Measurements from ENCODE around the gene CD2.

CD2 gene

DNA sequence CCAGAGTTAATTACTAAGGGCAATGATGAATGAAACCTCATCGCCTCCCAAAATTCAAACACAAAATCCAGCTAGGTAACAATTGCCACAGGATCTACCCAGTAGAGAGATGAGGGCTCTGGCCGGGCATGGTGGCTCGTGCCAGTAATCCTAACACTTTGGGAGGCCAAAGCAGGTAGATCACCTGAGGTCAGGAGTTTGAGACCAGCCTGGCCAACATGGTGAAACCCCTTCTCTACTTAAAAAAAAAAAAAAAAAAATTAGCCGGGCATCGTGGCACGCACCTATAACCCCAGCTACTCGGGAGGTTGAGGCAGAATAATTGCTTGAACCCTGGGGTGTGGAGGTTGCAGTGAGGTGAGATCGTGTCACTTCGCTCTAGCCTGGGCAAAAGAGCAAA is 15.8 kb downstream of the CD2 start:
- H3K4me1 ChIP-seq (ENCODE audit: control insufficient read depth in 1 of 2, insufficient read depth in 1 of 2, low read depth in 1 of 2, low read length in 1 of 2): peaks cover 12% of the 10 kb centered on the region in 2 experiments

DNA sequence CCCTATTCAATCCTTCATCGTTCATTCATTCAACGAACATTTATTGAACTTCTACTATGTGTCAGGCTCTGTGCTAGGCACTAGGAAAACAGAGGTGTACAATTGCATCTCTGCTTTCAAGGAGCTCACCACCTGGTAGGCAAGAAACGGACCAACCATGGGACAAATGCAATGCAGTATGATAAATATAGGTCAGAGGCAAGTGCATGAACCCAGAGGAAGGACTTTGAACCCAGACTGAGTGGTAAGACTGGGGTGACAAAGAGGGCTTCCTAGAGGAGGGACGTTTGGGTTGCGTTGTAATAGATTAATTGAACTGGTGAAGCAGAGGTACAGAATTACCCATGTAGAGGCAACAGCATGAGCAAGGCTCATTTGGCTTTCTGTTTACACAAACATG is 16.4 kb downstream of the CD2 start:
- H3K4me3 ChIP-seq (ENCODE audit: low read depth in 1 of 2, low read length in 1 of 2): no peak overlapping the region
- H3K27ac ChIP-seq: no peak overlapping the region
- peaks cover 12% of the 10 kb centered on the region in 2 experiments for H3K4me1 ChIP-seq (ENCODE audit: control insufficient read depth in 1 of 2, insufficient read depth in 1 of 2, low read depth in 1 of 2, low read length in 1 of 2)

More for the DNA sequence above, 15.8 kb downstream of the CD2 start:
- H3K27ac ChIP-seq: no peak overlapping the region
- H3K36me3 ChIP-seq: no peaks in the 10 kb centered on the region
- H3K27me3 ChIP-seq: peaks cover 67% of the 10 kb centered on the region
- TF ChIP-seq, protein P1, sequence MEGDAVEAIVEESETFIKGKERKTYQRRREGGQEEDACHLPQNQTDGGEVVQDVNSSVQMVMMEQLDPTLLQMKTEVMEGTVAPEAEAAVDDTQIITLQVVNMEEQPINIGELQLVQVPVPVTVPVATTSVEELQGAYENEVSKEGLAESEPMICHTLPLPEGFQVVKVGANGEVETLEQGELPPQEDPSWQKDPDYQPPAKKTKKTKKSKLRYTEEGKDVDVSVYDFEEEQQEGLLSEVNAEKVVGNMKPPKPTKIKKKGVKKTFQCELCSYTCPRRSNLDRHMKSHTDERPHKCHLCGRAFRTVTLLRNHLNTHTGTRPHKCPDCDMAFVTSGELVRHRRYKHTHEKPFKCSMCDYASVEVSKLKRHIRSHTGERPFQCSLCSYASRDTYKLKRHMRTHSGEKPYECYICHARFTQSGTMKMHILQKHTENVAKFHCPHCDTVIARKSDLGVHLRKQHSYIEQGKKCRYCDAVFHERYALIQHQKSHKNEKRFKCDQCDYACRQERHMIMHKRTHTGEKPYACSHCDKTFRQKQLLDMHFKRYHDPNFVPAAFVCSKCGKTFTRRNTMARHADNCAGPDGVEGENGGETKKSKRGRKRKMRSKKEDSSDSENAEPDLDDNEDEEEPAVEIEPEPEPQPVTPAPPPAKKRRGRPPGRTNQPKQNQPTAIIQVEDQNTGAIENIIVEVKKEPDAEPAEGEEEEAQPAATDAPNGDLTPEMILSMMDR (IDR thresholded peaks at IDR 0.05): no peak
- no peak overlapping the region for H3K4me3 ChIP-seq (ENCODE audit: low read depth in 1 of 2, low read length in 1 of 2)
- no peaks in the 10 kb centered on the region for H3K9me3 ChIP-seq

DNA sequence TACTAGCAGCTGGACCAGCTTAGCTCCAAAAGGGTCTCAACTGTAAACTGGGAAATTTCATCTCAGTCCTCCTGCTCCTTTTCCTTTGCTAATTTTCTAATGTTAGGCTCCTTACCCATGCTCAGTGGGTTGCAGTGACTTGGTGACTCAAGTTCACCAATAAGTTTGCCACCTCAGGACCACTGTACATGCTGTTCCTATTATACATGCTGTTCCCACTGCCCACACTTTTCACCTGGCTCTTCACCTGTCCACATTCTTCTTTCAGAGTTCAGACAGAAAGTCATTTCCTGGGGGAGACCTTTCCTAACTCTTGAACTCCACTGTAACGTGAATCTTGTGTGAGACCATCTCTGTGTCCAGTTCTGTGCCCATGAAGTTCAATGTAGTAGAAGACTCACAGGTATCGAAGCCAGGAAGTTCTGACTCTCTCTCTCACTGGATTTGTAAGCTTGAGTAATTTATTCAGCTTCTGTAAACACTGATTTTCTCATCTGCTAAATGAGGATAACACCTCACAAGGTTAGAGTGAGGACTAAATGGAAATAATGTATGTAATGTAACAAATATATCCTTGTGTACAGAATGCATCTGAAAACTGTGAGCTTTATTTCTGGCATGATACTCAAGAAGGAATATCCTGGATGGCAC is 17.9 kb downstream of the CD2 start:
- TF ChIP-seq, protein P1 (IDR thresholded peaks at IDR 0.05): no peak
- Histone ChIP-seq H3K36me3 (no peaks in the 10 kb centered on the region), H3K27ac (no peak overlapping the region), H3K4me3 (ENCODE audit: low read depth in 1 of 2, low read length in 1 of 2) (no peak overlapping the region), H3K9me3 (no peaks in the 10 kb centered on the region), H3K4me1 (ENCODE audit: control insufficient read depth in 1 of 2, insufficient read depth in 1 of 2, low read depth in 1 of 2, low read length in 1 of 2) (peaks cover 12% of the 10 kb centered on the region in 2 experiments), H3K27me3 (peaks cover 54% of the 10 kb centered on the region)

More for the DNA sequence above, 16.4 kb downstream of the CD2 start:
- Histone ChIP-seq H3K36me3 (no peaks in the 10 kb centered on the region), H3K27me3 (peaks cover 67% of the 10 kb centered on the region), H3K9me3 (no peaks in the 10 kb centered on the region)
- TF ChIP-seq, protein P1 (IDR thresholded peaks at IDR 0.05): no peak

DNA sequence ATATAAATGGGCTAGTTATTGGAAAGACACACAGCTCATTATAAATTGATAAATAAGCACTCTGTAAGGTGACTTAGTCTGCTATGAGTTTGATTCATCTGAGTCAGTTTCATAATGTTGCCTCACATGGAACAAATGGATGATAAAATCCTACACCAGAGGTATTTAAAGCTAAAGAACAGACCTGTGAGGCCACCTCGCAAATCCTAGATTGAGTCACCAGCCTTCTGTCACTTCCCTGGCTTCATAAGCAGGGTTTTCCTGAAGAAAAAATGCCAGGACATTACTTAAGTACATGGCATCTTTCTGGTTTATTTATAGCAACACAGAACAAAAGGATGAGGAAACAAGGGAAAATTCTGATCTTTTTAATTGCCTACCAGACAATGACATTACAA is 18.4 kb downstream of the CD2 start:
- peaks cover 50% of the 10 kb centered on the region for H3K27me3 ChIP-seq
- H3K36me3 ChIP-seq: no peaks in the 10 kb centered on the region
- peaks cover 12% of the 10 kb centered on the region in 2 experiments for H3K4me1 ChIP-seq (ENCODE audit: control insufficient read depth in 1 of 2, insufficient read depth in 1 of 2, low read depth in 1 of 2, low read length in 1 of 2)
- TF ChIP-seq, protein P1 (IDR thresholded peaks at IDR 0.05): no peak
- no peak overlapping the region for H3K27ac ChIP-seq
- H3K9me3 ChIP-seq: no peaks in the 10 kb centered on the region
- no peak overlapping the region for H3K4me3 ChIP-seq (ENCODE audit: low read depth in 1 of 2, low read length in 1 of 2)

DNA sequence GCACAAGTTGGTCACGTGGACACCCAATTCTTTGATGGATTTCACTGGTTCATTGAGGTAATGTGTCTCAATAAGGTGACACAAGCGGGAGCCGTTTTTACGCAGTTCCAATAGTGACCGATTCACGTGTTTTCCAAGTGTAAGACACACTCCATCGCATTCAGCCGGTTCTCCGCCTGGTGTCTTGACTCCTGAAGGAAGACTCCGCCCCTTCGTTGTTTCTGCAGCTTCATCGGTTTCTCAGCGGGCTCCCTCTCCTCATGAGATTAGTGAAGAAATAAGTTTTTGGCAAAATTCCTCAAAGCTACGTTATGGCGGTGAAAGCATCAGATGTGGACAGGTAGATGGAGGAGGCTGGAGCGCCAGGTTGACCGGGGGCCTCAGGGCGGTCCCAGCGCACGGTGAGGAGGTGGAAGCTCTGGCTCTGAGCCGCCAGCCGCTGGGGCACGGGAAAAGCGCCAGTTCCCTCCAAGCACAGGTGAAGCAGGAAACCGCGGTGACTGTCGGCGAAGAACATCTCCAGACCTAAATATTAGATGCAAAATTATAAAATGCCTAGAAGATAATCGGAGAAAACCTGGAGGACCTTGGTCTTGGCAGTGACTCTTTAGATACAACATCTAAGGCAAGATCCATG is 21.0 kb downstream of the CD2 start:
- Histone ChIP-seq H3K4me3 (ENCODE audit: low read depth in 1 of 2, low read length in 1 of 2) (no peak overlapping the region), H3K27me3 (peaks cover 25% of the 10 kb centered on the region), H3K4me1 (ENCODE audit: control insufficient read depth in 1 of 2, insufficient read depth in 1 of 2, low read depth in 1 of 2, low read length in 1 of 2) (no peaks in the 10 kb centered on the region), H3K27ac (no peak overlapping the region), H3K9me3 (no peaks in the 10 kb centered on the region), H3K36me3 (no peaks in the 10 kb centered on the region)
- TF ChIP-seq, protein P1 (IDR thresholded peaks at IDR 0.05): no peak
